ENCODE measurements around the gene CADPS2. TPM values are rescaled to one million over a fixed set of nuclear protein-coding genes. Genes with fewer than 3 reads are reported as not detected.
A peak's percentile ranks its signal among the peaks of the same experiment; 100 is the strongest.

CADPS2 gene
- total RNA-seq, 2 donors from 2014 or later: 31.9 to 63.9 TPM

DNA sequence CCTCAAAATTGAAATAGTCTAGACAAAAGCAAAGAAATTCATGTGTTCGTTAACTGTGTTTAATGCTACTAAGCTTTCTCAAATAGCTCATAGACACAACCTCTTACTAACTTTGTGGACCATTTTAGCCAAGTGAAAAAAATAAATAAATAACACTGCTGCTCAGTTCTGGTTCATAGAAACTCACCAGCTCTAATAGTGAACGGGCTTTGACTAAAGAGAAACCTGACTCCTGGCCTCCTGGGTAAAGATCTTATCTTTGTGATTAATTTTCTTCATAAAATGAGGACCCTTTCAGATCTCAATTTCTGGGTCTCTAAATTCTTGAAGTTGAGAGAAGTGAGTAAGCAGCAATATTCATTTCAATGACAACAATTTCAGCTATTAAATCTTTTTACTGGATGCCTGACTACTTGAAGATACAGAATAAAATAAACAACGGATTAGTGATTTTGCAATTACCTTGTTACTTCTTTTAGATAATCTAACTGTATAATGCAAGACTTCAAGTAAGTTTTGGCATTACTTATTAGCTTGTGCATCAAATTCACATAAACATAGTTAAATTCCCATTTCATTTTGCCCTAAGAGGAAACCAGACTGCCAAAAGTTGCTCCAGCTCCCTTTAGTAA lies 3.1 kb downstream of the CADPS2 start:
- intact Hi-C loops (cut with DNase I): no loop called here
- 44 to 49% methylated on average over 3 of the region's 3 CpGs for WGBS, 2 donors
- ATAC-seq: no peak
- Histone ChIP-seq H3K4me3 (no peak overlapping the region), H3K4me1 (peaks cover 49% of the 10 kb centered on the region), H3K9me3 (no peaks in the 10 kb centered on the region), H3K27me3 (no peaks in the 10 kb centered on the region), H3K27ac (peak overlapping the region in 2 of 4 donors; percentile 17 to 97), H3K36me3 (replicated peaks in 1 of 2; ENCODE audit: insufficient read depth in 1 of 2, low read depth in 2 of 2) (no peaks in the 10 kb centered on the region)
- TF ChIP-seq, protein P1, sequence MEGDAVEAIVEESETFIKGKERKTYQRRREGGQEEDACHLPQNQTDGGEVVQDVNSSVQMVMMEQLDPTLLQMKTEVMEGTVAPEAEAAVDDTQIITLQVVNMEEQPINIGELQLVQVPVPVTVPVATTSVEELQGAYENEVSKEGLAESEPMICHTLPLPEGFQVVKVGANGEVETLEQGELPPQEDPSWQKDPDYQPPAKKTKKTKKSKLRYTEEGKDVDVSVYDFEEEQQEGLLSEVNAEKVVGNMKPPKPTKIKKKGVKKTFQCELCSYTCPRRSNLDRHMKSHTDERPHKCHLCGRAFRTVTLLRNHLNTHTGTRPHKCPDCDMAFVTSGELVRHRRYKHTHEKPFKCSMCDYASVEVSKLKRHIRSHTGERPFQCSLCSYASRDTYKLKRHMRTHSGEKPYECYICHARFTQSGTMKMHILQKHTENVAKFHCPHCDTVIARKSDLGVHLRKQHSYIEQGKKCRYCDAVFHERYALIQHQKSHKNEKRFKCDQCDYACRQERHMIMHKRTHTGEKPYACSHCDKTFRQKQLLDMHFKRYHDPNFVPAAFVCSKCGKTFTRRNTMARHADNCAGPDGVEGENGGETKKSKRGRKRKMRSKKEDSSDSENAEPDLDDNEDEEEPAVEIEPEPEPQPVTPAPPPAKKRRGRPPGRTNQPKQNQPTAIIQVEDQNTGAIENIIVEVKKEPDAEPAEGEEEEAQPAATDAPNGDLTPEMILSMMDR (IDR thresholded peaks at IDR 0.05): no peak
- no peak for TF ChIP-seq POLR2A (IDR thresholded peaks at IDR 0.05)
- no peak for DNase-seq

DNA sequence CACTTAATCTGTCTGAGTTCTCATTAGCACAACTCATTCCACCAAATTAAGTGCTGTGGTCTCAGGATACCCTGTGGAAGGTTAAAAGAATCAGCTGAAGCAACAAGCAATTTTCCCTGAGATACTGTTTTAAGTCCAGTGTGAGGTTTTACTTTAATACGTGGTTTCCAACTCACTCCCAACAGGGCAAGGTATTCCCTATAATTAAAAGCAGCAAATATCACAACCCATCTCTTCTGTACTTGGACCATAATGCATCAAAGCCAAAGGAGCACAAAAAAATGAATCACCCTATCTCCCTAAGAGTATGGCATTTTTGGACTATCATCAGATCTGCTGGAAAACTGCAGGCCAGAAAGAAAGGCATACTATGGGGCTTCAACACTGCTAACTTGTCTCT lies 4.9 kb downstream of the CADPS2 start:
- Histone ChIP-seq H3K9me3 (no peaks in the 10 kb centered on the region), H3K4me3 (no peak overlapping the region), H3K4me1 (peaks cover 41% of the 10 kb centered on the region), H3K27ac (peak overlapping the region in 1 of 4 donors; percentile 33), H3K36me3 (replicated peaks in 1 of 2; ENCODE audit: insufficient read depth in 1 of 2, low read depth in 2 of 2) (no peaks in the 10 kb centered on the region), H3K27me3 (no peaks in the 10 kb centered on the region)
- TF ChIP-seq, protein P1 (IDR thresholded peaks at IDR 0.05): no peak
- no peak for TF ChIP-seq POLR2A (IDR thresholded peaks at IDR 0.05)
- WGBS, 2 donors: 20 to 29% methylated on average over 1 of the region's 1 CpG
- DNase-seq (no peak), ATAC-seq (no peak)
- intact Hi-C loops (cut with DNase I): no loop called here

DNA sequence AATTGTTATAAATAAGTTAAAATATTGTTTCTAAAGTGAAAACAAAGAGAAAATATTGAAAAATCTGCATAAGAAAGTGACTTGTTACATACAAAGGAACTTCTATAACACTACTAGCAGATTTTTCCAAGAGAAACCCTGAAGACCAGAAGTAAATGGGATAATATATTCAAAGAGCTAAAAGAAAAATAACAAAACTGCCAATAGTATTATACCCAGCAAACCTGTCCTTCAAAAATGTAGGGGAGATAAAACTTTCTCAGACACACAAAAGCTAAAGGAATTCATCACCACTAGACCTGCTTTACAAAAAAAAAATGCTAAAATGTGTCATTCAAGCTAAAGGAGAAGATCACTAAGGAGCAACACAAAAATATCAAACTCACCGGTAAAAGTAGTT lies 17.0 kb downstream of the CADPS2 start:
- Histone ChIP-seq H3K36me3 (replicated peaks in 1 of 2; ENCODE audit: insufficient read depth in 1 of 2, low read depth in 2 of 2) (no peaks in the 10 kb centered on the region), H3K4me3 (no peak overlapping the region), H3K9me3 (no peaks in the 10 kb centered on the region), H3K27me3 (no peaks in the 10 kb centered on the region), H3K27ac (no peak overlapping the region), H3K4me1 (no peaks in the 10 kb centered on the region)
- no peak for TF ChIP-seq POLR2A (IDR thresholded peaks at IDR 0.05)
- TF ChIP-seq, protein P1 (IDR thresholded peaks at IDR 0.05): no peak
- intact Hi-C loops (cut with DNase I): no loop called here
- DNase-seq: no peak
- 43 to 48% methylated on average over 1 of the region's 1 CpG for WGBS, 2 donors
- no peak for ATAC-seq

DNA sequence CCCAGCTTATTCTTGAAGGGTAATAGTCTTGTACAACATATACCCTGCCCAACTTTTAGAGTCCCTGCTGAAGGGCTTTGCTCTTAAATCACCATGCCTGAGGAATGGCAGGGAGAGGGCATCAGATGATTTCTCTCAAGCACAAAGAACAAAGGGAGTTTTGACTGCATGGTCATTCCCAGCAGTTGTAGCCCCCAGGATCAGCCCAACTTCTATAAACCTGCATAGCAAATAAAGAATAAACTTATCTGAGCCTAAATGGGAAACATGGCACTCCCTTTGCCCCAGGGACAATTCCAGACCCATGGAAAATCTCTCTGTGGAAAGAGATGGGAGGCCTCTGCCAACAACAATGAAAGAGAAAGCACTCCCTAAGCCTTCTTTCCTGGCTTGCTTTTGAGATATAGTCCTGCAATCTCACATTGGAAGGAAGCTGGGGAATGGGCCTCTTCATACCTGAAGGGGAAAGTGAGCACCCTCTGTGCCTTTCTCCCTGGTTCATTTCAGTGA lies 18.7 kb downstream of the CADPS2 start:
- H3K9me3 ChIP-seq: no peaks in the 10 kb centered on the region
- H3K36me3 ChIP-seq (replicated peaks in 1 of 2; ENCODE audit: insufficient read depth in 1 of 2, low read depth in 2 of 2): no peaks in the 10 kb centered on the region
- DNase-seq: no peak
- ATAC-seq: no peak
- no peak overlapping the region for H3K27ac ChIP-seq
- no peak for TF ChIP-seq POLR2A (IDR thresholded peaks at IDR 0.05)
- TF ChIP-seq, protein P1 (IDR thresholded peaks at IDR 0.05): no peak
- no peaks in the 10 kb centered on the region for H3K27me3 ChIP-seq
- H3K4me3 ChIP-seq: no peak overlapping the region
- no peaks in the 10 kb centered on the region for H3K4me1 ChIP-seq
- intact Hi-C loops (cut with DNase I): no loop called here

DNA sequence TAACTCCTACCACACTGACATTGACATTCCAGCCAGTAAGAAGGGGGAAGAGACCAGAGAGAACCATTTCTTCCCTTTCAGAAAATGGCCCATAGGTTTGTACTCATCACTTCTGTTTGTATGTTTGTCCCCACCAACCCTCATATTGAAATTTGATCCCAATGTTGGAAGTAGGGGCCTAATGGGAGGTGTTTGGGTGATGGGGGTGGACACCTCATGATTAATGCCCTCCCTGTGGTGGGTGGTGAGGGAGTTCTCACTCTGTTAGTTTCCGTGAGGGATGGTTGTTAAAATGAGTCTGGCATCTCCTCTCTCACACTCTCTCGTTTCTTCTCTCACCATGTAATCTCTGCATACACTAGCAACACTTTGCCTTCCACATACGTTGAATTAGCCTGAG lies 21.4 kb downstream of the CADPS2 start:
- TF ChIP-seq, protein P1 (IDR thresholded peaks at IDR 0.05): no peak
- TF ChIP-seq POLR2A (IDR thresholded peaks at IDR 0.05): no peak
- Histone ChIP-seq H3K9me3 (no peaks in the 10 kb centered on the region), H3K4me3 (no peak overlapping the region), H3K4me1 (no peaks in the 10 kb centered on the region), H3K27ac (no peak overlapping the region), H3K36me3 (replicated peaks in 1 of 2; ENCODE audit: insufficient read depth in 1 of 2, low read depth in 2 of 2) (no peaks in the 10 kb centered on the region), H3K27me3 (no peaks in the 10 kb centered on the region)
- WGBS, 2 donors: 76 to 94% methylated on average over 3 of the region's 3 CpGs
- DNase-seq: no peak
- ATAC-seq: no peak
- intact Hi-C loops (cut with DNase I): no loop called here

Measured in body of pancreas (tissue), 4 donors.